SKM-1 (cell line): ENCODE measurements around the gene LSP1.

Experiments used
- DNase-seq: peaks from one replicate; lab custom pipeline; 2025; ENCODE audit not compliant: unreplicated experiment; lab: John Stamatoyannopoulos, UW

LSP1 gene

GRCh38 chr11:1824221-1825038 is 28.5 kb upstream of the LSP1 start:
- no peak for DNase-seq

DNA sequence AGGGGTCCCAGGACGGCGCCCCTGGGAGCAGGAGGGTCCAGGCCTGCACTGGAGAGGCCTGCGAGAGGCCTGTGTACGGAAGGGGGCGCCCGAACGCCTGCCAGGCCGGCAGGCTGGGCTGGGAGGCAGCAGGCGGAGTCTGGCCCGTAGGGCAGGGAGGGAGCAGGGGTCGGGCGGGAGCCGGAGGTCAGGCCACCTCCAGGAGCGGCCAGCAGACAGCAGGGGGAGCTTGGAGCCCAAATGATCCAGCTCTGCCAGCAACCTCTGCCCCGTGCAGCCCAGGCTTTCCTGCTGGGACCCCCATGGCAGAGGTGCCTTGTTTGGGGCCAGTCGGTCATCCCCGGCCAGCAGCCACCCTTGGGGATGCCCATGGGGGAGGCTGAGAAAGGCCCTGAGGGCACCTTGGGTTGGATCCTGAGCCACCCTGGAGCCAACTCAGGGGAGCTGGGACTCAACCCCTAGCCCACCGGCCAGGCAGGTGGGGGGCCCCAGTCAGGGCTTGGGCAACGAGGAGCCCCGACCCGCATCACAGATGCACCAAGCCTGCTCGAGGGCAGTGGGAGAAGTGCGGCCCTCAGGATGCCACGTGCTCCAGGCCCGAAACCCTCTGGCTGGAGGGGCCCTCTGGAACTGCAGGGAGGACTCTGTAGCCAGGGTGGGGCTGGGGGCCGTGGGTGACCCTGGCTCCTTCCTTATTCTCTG is 27.7 kb upstream of the LSP1 start:
- DNase-seq = no peak

DNA sequence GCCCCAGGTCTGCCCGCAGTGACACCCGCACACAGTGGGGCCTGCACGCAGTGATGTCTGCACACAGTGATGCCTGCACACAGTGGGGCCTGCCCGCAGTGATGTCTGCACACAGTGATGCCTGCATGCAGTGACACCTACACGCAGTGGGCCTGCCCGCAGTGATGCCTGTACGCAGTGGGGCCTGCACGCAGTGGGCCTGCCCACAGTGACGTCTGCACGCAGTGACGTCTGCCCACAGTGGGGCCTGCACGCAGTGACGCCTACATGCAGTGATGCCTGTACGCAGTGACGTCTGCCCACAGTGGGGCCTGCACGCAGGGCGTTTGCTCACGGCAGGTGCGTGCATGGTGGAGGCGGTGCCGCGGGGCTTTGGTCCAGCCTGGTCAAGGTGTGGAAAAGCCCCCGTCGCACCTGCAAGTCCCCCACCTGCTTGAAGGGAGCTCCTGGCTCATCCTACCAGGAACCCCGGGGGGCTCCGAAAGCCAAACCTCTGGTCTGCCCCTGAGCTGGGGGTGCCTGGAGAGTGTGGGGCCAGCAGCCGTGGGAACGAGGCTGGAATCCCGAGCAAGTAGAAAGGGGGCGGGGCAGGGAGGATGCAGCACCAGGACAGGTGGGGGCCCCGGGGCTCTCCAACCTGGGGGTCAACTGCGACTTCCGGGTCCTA is 27.0 kb upstream of the LSP1 start:
- DNase-seq = no peak

- DNase-seq = no peak
Observed at GRCh38 chr11:1826552-1827094, 26.3 kb upstream of the LSP1 start.

DNA sequence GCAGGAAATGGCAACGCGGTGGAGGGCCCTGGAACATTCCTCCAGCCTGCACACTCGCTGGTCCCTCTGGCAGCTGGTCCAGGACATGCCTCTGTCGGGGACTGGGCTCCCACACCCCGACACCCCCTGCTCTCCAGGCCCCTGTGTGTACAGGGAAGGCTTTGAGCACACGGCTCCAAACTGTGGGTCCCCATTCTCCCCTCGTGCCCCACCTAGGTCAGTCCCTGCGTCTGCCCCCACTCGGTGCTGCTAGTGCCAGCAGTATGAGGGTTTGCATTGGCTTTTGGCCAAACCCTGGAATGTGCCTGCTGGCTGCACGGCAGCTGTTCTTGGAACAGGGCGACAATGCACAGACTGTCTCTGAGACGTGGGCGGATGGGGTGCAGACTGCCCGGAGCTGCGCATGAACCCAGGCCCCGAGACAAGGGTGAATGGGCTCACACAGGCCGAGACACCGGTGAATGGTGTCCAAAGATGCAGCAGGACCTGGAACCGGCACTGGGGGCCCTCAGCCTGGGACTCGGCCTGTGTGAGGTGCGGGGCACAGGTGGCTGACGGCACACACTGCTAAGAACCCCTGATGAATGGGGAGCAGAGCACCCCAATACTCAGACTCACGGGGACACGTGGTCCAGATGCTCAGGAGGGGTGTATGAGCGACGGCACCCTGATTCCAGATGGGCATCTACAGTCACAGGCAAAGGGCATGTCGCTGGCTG is 25.6 kb upstream of the LSP1 start:
- no peak for DNase-seq

DNA sequence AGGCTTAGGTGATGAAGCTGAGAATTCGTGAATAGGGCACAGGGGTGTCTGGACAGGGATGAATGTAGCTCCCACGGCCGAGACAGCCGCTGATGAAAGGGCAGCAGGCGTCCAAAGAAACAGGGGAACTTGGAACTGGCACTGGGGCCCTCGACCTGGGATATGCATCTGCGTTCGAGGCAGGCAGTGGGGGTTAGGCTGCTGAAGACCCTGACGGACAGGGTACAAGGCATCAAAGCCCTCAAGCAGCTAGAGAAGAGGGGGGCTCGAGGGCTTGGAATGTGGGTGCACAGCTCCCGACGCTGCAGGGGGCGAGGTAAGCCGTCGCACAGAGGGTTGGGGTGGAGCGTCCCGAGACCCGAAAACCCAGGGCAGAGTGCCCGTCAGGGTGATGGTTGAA is 25.0 kb upstream of the LSP1 start:
- DNase-seq = no peak

GRCh38 chr11:1828542-1828941 is 24.3 kb upstream of the LSP1 start:
- DNase-seq = no peak

GRCh38 chr11:1829039-1829820 is 23.7 kb upstream of the LSP1 start:
- no peak for DNase-seq

DNA sequence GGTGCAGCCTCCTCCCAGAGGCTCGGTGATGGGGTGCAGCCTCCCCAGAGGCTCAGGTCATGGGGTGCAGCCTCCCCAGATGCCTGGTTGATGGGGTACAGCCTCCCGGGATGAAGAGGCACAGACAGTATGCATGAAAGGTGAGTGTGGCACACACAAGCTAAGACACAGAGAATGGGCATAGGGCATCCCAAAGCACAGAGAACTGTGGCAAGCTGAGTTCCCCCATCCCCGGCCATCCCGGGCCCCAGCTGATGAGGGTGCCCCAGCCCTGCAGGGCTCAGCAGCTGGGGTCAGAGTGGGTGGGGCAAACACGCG is 22.9 kb upstream of the LSP1 start:
- no peak for DNase-seq

DNA sequence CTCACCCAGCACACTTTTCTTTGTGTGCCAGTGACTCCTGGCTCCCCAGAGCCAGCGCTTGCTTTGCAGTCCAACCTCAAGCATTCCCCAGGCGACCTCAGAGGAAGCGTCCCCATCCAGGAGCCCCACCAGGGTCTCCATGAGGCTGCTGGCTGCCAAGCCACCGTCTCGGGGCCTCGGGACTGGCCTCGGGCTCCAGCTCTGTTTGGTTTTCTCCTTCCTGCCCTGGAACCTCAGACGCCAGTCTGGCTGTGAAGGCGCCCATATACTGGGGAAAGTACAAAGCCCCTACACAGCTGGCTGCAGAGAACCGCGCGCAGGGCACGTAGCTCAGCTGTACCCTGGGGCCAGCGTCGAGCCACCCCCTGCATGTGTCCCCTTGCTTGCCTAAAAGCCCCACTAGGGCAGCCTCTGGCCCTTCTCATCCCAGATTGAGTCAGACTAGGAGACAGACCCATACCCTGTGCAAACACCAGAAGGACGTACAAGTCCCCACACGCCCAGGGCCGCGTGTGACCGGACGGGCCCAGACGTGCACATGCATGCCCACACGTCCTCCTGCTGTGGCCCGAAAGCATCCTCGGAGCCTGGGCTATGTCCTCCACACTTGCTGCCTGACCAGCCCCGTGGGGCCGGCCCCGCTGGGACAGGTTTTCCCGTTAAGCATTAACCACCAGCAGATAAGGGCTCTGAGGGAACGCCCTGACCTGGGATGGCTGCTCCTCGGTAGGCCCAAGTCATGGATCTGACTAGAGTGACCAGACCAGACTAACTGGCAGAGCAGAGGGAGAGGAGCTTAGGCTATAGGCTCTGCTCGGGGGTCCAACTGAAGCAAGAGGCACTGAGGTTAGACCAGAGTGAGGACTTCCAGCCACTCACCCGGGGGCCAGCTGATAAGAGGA is 22.3 kb upstream of the LSP1 start:
- DNase-seq = no peak

- no peak for DNase-seq
Observed at GRCh38 chr11:1831338-1832210, 21.3 kb upstream of the LSP1 start.

GRCh38 chr11:1832211-1832919 is 20.5 kb upstream of the LSP1 start:
- no peak for DNase-seq

GRCh38 chr11:1832920-1833295 is 20.0 kb upstream of the LSP1 start:
- no peak for DNase-seq

DNA sequence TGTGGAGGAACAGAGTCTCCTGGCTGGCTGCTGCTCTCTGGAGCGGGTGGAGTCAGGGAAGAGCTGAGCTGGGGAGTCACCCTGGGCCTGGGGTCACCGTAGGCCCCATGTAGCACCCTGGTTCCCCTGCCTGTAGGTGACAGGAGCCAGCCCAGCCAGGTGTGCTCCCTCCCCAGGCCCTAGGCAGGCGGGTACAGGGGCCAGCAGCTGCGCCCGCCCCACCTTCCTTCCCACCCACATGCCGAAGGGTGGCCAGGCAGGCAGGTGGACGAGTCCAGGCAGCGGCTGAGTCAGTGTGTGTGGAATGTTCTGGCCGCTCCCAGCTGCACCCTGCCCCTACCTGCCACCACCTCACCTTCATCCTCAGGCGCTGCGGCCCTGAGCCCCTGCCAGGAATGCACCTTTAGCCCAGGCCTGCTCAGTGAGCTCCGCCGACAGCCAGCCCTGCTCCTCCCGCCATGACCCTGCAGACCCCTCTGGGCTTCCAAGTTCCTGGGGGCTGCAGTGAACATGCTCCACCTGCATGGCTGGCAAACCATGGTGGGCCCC is 18.7 kb upstream of the LSP1 start:
- DNase-seq = no peak

- DNase-seq = no peak
Observed at GRCh38 chr11:1834779-1835670, 17.9 kb upstream of the LSP1 start, which contains the start of gene SYT8. TSS of gene SYT8 (plus strand) at chr11:1834990. CDS start at chr11:1835106, 116 bp downstream.

GRCh38 chr11:1835671-1836010 is 17.2 kb upstream of the LSP1 start:
- DNase-seq = no peak
